Fibroblast of lung (primary cell): ENCODE results near the gene COL6A2. TPM values are rescaled to one million over a fixed set of nuclear protein-coding genes. Genes with fewer than 3 reads are reported as not detected.

Source experiments
- DNase-seq, 2 donors: peaks; one replicate each; pipeline versions ENCODE4 v3.0.0 to v3.0.0-alpha.2; 2010; ENCODE audit warnings: low read depth in 2 of 2
- H2AFZ ChIP-seq: 2 replicates; pipeline ENCODE4 v1.5.1; 2012; ENCODE audit warnings: low read length, control low read depth, inconsistent platforms
- H3K27ac ChIP-seq: 2 replicates; pipeline ENCODE4 v1.5.1; 2011; ENCODE audit warnings: low read length, control low read depth; ENCODE audit not compliant: insufficient read depth
- H3K27me3 ChIP-seq: 2 replicates; pipeline ENCODE4 v1.5.1; 2011; ENCODE audit warnings: mild to moderate bottlenecking, low read length; ENCODE audit not compliant: control insufficient read depth, insufficient read depth
- H3K36me3 ChIP-seq: 2 replicates; pipeline ENCODE4 v1.5.1; 2011; ENCODE audit warnings: low read length; ENCODE audit not compliant: control insufficient read depth, insufficient read depth
- H3K4me1 ChIP-seq: 2 replicates; pipeline ENCODE4 v1.5.1; 2011; ENCODE audit warnings: low read length; ENCODE audit not compliant: control insufficient read depth, insufficient read depth; ENCODE audit errors: extremely low read depth
- H3K4me2 ChIP-seq: 2 replicates; pipeline ENCODE4 v1.5.1; 2011; ENCODE audit warnings: low read length, control low read depth; ENCODE audit not compliant: insufficient read depth; ENCODE audit errors: extremely low read depth
- H3K4me3 ChIP-seq, 4 experiments: fragments of 200-600 bp in 1 of 4; sonication (generic) in 1 of 4; replicated peaks in 1 of 4; 2 replicates each; pipeline ENCODE4 v1.5.1; 2011 to 2016; ENCODE audit warnings: low read length in 4 of 4, low read depth in 3 of 4, mild to moderate bottlenecking in 3 of 4, control low read depth in 2 of 4, inconsistent platforms in 1 of 4, mixed read lengths in 1 of 4; ENCODE audit not compliant: insufficient read depth in 1 of 4; ENCODE audit errors: control extremely low read depth in 1 of 4
- H3K79me2 ChIP-seq: 2 replicates; pipeline ENCODE4 v1.5.1; 2012; ENCODE audit warnings: mild to moderate bottlenecking, low read length, inconsistent platforms; ENCODE audit not compliant: control insufficient read depth, insufficient read depth
- H3K9ac ChIP-seq: 2 replicates; pipeline ENCODE4 v1.5.1; 2011; ENCODE audit warnings: mild to moderate bottlenecking, low read length, control low read depth; ENCODE audit not compliant: insufficient read depth
- H3K9me3 ChIP-seq: 2 replicates; pipeline ENCODE4 v1.5.1; 2012; ENCODE audit warnings: low read depth, low read length; ENCODE audit not compliant: control insufficient read depth, insufficient read depth
- H4K20me1 ChIP-seq: 2 replicates; pipeline ENCODE4 v1.5.1; 2011; ENCODE audit warnings: low read length; ENCODE audit not compliant: control insufficient read depth, insufficient read depth; ENCODE audit errors: extremely low read depth
- CTCF ChIP-seq, 2 donors: IDR thresholded peaks in 1 of 2; conservative IDR thresholded peaks in 1 of 2; 1 replicate in 1 of 2; 2 replicates in 1 of 2; pipeline ENCODE4 v1.5.1; 2011 to 2012; ENCODE audit warnings: low read length in 2 of 2, control low read depth in 1 of 2, inconsistent platforms in 1 of 2, low read depth in 1 of 2, mild to moderate bottlenecking in 1 of 2
- EZH2 ChIP-seq: IDR thresholded peaks from 2 replicates; pipeline ENCODE4 v1.5.1; 2012; ENCODE audit warnings: low read length, control low read depth, mild to moderate bottlenecking; ENCODE audit errors: missing control alignments
- polyA plus RNA-seq, 2 donors: library from polyadenylated mRNA; depleted of rRNA in 1 of 2; stranded (reverse) in 1 of 2; unstranded in 1 of 2; fragments of >200 nt; gene quantifications; 2 replicates each; pipeline ENCODE4 v1.2.1, GENCODE V29; 2011 to 2012; ENCODE audit warnings: missing spikeins in 1 of 2
- total RNA-seq: library from RNA; depleted of rRNA; stranded (reverse); fragments of >200 nt; gene quantifications from 2 replicates; pipeline ENCODE4 v1.2.1, GENCODE V29; 2014

Gene COL6A2
- total and polyA plus RNA-seq, 2 donors (not counting 1 experiment from before 2014, with no cell fraction given): 702 to 782 TPM

GRCh38 chr21:46092811-46093667 lies 4.9 kb upstream of the COL6A2 start:
- Histone ChIP-seq H3K27ac (peak overlapping the region; percentile 91), H3K36me3 (peaks cover 2% of the 10 kb centered on the region), H3K9ac (peak overlapping the region; percentile 62), H3K4me1 (peaks cover 22% of the 10 kb centered on the region), H3K4me3 (peak overlapping the region in 1 of 4 experiments; percentile 27), H3K9me3 (peaks cover 1% of the 10 kb centered on the region), H3K4me2 (peak overlapping the region; percentile 65), H4K20me1 (no peaks in the 10 kb centered on the region), H3K79me2 (peaks cover 3% of the 10 kb centered on the region), H3K27me3 (no peaks in the 10 kb centered on the region), H2AFZ (no peak overlapping the region)
- DNase-seq: no peak
- TF ChIP-seq EZH2 (no peak), CTCF (conservative IDR thresholded peaks at IDR 0.05 in 1 of 2, IDR thresholded peaks at IDR 0.05 in 1 of 2; ENCODE audit: low read depth in 1 of 2, low read length in 2 of 2) (peak; percentile 11 to 16)

- H4K20me1 ChIP-seq: no peaks in the 10 kb centered on the region
- no peak for DNase-seq
- peak overlapping the region; percentile 91 for H3K27ac ChIP-seq
- H3K4me1 ChIP-seq: peaks cover 22% of the 10 kb centered on the region
- H3K9me3 ChIP-seq: no peaks in the 10 kb centered on the region
- H3K4me3 ChIP-seq: no peak overlapping the region
- peaks cover 2% of the 10 kb centered on the region for H3K36me3 ChIP-seq
- no peak overlapping the region for H3K9ac ChIP-seq
- no peak overlapping the region for H3K4me2 ChIP-seq
- TF ChIP-seq CTCF (conservative IDR thresholded peaks at IDR 0.05 in 1 of 2, IDR thresholded peaks at IDR 0.05 in 1 of 2; ENCODE audit: low read depth in 1 of 2, low read length in 2 of 2): no peak
- no peak for TF ChIP-seq EZH2
- peaks cover 6% of the 10 kb centered on the region for H3K79me2 ChIP-seq
- no peaks in the 10 kb centered on the region for H3K27me3 ChIP-seq
- H2AFZ ChIP-seq: no peak overlapping the region
These were observed 4.1 kb upstream of the COL6A2 start for GRCh38 chr21:46093668-46094400.

- Histone ChIP-seq H3K27me3 (no peaks in the 10 kb centered on the region), H4K20me1 (no peaks in the 10 kb centered on the region), H2AFZ (no peak overlapping the region), H3K27ac (no peak overlapping the region), H3K4me3 (no peak overlapping the region), H3K79me2 (peaks cover 13% of the 10 kb centered on the region), H3K4me1 (peaks cover 22% of the 10 kb centered on the region), H3K36me3 (peaks cover 2% of the 10 kb centered on the region), H3K4me2 (no peak overlapping the region), H3K9me3 (no peaks in the 10 kb centered on the region), H3K9ac (no peak overlapping the region)
- TF ChIP-seq EZH2: no peak
- TF ChIP-seq CTCF (conservative IDR thresholded peaks at IDR 0.05 in 1 of 2, IDR thresholded peaks at IDR 0.05 in 1 of 2; ENCODE audit: low read depth in 1 of 2, low read length in 2 of 2): no peak
- DNase-seq: no peak
These were observed 3.4 kb upstream of the COL6A2 start for GRCh38 chr21:46094401-46095082.
